ENCODE results near the gene NDUFB8.

GRCh38 chr10:100537475-100537874 is 7.8 kb upstream of the NDUFB8 start:
- TF ChIP-seq, protein P1, sequence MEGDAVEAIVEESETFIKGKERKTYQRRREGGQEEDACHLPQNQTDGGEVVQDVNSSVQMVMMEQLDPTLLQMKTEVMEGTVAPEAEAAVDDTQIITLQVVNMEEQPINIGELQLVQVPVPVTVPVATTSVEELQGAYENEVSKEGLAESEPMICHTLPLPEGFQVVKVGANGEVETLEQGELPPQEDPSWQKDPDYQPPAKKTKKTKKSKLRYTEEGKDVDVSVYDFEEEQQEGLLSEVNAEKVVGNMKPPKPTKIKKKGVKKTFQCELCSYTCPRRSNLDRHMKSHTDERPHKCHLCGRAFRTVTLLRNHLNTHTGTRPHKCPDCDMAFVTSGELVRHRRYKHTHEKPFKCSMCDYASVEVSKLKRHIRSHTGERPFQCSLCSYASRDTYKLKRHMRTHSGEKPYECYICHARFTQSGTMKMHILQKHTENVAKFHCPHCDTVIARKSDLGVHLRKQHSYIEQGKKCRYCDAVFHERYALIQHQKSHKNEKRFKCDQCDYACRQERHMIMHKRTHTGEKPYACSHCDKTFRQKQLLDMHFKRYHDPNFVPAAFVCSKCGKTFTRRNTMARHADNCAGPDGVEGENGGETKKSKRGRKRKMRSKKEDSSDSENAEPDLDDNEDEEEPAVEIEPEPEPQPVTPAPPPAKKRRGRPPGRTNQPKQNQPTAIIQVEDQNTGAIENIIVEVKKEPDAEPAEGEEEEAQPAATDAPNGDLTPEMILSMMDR (IDR thresholded peaks at IDR 0.05) = no peak
- TF ChIP-seq POLR2A (IDR thresholded peaks at IDR 0.05) = no peak
- no peak for TF ChIP-seq POLR2AphosphoS5 (IDR thresholded peaks at IDR 0.05)

Measured in prostate gland (tissue), 2 donors.